ENCODE results near the gene SFXN1.
"Not testable (repeated sequence)": the region's sequence is repeated elsewhere in the genome, so short reads cannot be mapped to it uniquely, and the experiment has no call there.

Gene SFXN1, protein sequence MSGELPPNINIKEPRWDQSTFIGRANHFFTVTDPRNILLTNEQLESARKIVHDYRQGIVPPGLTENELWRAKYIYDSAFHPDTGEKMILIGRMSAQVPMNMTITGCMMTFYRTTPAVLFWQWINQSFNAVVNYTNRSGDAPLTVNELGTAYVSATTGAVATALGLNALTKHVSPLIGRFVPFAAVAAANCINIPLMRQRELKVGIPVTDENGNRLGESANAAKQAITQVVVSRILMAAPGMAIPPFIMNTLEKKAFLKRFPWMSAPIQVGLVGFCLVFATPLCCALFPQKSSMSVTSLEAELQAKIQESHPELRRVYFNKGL

DNA sequence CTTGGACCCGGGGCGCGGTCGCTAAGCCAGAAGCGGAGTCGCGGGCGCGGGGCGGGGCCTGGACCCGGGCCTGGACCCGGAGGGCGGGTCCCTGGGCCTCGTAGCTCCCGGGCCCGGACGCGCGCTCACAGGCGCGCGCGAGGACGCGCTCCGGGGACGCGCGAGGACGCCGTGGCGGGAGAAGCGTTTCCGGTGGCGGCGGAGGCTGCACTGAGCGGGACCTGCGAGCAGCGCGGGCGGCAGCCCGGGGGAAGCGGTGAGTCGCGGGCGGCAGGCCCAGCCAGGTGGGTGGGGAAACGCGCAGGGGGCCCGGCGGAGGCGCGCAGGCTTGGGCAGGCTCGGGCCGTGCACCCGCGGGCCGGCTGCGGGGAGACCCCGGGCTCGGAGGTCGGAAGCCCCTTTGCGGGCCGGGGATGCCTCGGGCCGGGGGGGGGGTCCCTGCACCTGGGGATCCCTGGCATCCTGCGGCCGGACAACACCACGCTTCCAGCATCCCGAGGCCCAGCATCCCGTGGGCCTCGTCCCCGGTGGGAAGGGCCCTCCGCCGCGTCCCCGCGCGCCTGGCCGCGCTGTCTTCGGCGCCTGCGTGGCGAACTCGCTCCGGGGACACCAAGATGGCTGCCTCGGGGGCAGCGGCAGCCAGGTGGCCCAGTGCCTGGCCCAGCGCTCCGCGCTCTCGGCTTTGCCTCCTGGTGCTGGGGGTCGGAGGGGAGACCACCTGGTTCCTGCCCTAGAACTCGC, at the start of gene SFXN1:
Gene SFXN1, plus strand, starts transcription at position 177 of the 741 bp plus-strand sequence. CDS start 13,544 bp downstream, outside the sequence.
- DNase-seq = peak; percentile 87

DNA sequence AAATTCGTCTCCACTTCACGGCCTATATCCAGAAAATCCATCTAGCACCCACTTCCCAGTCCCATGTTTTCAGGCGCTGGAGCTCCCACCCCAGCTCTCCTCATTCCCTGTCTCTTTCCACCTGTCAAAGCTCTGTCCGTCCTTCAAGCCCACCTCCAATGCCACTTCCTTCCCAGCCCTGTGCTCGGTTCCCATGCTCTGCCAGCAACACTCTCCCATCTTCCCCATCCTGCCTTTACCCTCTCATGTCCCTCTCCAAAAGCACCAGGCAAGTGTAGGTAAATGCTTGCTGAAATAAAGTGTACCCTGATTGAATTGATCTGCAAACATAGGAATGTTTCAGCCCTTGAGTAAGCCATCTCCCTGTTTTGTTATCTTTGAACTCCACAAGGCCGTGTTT, 43.6 kb upstream of the SFXN1 start:
- no peak for DNase-seq

DNA sequence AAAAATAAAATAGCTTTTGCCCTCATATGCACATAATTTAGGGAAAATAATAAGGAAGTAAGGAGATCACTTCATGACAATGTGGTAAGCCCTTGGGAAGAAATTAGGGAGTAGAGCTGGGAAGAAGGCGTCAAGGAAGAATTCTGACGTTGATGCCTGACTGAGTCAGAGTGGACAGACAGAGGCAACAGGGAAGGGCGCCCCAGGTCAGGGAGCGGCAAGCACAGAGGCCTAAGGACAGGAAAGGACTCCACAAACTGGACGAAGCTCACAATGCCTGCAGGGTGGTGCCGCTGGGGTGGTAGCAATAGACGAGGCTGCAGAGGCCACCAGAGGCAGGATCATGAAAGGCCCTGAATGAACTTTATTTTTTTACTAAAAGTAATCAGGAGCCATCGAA, 42.0 kb upstream of the SFXN1 start:
- no peak for DNase-seq

DNA sequence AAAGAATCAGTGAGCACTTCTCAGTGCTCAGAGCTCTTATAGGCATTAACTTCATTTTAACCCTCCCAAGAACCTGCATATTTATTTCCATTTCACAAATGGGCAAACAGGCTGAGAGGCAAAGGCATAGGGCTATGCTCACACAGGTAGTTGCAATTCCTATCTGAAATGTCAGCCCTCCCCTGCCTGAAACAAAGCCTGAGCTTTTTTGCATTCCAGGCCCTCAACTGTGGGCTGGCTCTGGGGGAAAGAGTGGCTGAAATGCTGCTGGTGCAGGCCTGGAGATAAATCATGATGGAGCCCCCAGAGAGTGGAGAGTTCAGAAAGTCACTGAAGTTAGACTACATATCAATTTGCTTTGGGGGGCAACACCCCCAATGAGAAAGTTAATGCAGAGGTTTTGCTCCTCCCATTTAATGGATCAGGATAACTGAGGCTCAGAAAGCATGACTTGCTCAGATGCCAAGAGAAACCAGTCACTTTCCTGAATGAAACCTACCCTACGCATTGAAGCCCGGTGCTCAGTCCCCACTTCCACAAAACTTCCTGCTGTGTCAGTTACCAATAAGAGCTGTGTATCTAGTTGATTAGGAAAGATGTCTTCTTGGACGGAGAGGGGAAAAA, 40.0 kb upstream of the SFXN1 start:
- DNase-seq = no peak

DNA sequence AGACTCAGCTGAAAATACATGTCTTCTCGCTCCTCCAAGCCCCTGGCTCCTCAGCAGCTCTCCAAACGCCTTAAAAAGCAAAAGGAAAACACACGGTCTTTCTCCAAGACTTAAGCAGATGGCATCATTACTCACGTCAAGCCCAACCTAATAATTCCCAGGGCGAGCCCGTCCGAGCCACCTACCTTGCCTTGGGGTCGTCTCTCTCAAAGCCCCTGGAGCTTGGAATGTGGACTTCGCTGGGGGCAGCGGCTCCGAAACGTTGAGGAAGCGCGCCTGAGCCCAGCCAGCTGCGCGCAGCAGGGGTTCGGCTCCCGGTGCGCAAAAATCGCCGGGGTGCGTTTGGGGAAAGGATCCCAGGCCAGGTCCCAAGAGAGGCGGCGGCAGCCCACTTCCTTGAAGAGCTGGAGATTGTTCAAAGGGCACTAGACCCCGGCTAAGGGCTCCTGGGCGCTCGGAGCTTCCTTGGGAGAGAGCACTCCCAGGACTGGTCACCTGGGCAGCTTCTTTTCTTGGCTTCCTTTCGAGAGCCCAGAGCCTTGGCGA, 34.8 kb upstream of the SFXN1 start:
- no peak for DNase-seq

DNA sequence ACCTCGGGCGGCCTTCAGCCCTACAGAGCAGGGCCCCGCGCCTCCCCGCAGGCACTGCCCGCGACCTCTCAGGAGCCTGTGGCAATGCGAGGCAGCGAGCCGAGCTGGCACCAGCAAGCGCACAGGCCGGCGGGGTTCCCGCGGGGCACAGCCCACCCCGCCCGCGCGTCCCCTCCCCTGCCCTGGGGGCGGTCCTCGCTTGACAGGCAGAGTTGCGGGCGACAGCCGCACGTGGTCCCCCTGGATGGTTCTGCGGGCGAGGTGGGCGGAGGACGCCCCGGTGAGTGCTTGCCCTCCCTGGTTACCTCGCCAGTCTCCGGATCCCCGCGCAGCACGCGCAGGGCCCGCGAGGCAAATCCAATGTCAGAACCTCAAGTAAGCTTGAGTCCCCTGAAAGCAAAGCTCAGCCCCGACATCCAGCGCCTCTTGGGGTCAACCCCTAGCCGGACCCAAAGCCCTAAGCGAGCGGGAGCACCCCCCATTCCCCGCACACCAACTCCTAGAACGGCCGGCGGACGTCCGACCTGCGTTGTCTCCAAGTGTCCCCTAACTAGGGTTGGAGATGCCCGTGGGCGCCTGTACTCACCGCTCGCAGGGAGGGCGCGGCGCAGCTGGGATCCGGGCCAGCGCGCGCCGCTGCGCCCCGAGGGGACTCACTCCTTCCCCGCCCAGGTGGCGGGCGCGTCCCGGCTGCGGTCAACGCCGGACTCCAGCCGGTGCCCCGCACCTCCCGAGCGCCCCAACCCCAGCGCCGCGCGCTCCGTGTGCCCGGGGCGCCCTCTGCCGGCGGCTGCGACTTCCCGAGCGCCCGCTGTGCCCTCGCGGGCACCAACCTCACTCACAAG, 34.1 kb upstream of the SFXN1 start, which contains the start of gene DRD1:
Gene DRD1, minus strand, starts transcription at position 123 of the 845 bp plus-strand sequence. CDS start 1,083 bp downstream, outside the sequence.
- no peak for DNase-seq

DNA sequence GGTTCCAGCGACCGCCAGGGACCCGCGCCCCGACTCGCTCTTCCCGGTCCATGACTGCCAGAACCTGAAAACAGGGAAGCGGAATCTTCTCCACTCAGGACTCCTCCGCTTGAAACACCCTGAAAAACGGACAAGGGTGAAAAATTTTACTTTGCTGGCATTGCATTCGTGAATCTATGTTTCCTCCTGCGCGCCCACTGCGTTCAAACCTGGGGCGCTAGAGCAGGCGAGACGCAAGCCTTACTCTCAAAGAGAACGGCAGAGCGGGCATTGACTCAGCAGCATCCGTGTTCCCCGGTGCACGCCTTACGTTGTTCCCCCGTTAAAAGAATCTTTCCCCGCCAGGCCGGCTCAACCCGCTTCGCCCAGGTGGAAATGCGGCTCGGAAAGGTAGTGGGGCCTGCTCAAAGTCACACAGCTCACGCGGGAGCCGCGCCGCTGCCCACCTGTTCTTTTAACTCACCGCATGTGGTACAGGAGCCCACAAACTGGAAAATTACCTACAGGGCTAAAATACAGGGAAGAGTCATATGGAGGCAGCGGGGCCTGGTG, 33.4 kb upstream of the SFXN1 start:
- no peak for DNase-seq

DNA sequence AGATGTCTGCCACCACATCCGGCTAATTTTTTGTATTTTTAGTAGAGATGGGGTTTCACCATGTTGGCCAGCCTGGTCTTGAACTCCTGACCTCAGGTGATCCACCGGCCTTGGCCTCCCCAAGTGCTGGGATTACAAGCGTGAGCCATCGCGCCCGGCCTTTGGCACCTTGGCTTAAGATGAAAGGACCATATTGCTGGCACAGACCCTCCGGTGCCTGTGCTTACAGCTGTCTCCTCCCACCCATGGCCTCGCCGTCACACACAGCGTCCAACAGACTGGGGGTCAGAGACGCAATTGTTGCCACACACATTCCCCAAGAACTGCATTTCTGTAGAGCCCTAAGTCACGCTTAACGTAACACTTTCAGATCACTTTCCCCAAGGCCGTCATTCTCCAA, 32.0 kb upstream of the SFXN1 start:
- not testable (repeated sequence) for DNase-seq

DNA sequence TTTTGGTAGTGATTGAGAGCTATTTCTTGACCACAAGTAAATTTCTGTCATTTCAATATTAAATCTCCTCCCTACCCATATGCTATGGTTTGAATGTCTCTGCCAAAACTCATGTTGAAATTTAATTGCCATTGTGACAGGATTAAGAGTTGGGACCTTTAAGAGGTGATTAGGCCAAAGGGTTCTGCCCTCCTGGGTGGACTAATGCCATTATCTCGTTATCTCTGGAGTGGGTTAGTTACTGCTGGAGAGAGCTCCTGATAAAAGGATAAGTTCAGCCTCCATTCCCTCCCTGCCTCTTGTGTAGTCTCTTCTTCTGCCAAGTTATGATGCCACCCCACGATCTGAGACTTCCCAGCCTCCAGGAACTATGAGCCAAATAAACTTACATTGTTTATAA, 30.8 kb upstream of the SFXN1 start:
- no peak for DNase-seq

DNA sequence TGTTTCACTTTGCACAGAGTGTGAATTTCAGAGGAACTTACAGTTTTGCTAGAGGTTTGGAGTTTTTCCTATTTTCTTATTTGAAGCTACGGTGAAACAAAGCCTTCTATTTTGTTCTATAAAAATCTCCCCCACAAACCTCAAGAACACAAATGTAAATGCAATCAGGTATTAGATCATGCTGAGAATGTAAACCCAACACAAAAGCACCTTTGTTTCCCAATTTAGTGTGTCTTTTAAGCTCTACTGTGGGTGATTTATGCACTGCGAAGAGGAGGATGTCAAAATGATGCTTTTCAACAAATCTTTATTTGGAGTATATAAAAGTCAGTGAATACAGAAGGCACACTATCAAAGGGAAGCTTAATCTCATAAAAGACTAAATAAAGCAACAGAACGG, 30.1 kb upstream of the SFXN1 start:
- no peak for DNase-seq

DNA sequence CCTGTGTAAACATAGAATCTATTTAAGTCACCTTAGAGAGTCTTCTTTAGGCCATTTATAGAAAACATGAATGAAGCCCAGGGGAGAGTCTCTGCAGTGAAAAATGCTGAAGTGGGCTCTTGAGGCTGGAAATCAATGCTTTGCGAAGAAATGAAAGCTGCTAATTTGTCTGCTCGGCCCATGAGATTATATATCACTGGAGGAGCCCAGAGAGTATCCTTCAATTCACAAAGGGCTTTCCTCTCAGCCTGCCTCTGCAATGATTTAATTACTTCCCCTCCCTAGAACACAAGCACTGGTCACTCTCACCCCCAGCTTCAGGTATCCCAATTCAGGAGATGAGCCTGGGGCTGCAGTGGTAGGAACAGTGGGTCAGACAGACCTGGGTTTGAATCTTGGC, 26.2 kb upstream of the SFXN1 start:
- no peak for DNase-seq

DNA sequence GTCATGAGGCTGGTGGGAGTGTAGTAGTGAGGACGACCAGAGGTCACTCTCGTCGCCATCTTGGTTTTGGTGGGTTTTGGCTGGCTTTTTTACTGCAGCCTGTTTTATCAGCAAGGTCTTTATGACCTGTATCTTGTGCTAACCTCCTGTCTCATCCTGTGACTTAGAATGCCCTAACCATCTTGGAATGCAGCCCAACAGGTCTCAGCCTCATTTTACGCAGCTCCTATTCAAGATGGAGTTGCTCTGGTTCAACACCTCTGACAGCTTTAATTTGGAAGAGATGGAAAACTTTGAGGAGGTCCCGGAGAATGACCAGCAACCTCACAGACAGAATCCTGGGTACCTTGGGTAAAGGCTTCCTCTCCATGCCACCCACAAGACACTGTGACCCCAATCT, 24.0 kb upstream of the SFXN1 start:
- not testable (repeated sequence) for DNase-seq

DNA sequence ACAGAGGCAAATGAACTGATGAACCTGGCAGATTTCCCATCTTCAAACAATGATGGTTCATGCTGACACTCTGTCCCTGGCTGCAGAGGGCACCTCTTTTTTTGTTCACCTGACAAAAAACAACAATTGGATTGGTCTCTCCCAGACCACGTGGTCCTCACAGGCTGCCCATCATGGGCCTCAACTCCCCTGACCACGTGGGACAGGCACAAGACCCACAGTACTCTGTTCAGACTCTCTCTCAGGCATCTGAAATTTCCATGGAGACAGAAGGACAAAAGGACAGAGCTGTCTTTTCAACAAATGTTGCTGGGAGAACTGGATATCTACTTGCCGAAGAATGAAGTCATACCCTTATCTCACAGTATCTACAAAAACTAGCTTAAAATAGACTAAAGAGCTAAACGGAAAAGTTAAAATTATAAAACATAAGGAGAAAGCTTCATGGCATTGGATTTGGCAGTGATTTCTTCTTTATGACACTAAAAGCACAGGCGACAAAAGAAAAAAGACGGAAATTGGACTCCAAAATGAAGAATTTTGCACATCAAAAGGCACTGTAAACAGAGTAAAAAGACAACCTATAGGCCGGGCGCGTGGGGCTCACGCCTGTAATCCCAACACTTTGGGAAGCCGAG, 22.1 kb upstream of the SFXN1 start:
- no peak for DNase-seq

DNA sequence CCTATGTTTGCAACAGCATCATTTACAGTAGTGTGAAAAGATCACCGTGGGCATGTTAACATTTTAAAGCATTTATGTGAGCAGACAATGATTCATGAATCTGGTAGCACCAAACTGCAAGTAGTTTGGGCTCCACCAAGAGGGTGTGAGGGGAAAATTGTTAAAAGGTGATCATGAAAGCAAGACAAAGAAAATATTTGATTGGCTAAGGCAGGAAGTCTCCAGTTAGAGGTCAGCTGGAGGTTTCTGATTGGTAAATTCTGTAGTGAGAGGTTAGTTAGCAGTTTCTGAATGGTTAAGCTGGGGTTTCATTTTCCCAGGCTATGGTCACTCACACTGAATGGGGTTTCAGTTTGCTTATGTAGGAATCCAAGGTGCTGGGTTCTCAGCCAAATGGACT, 20.9 kb upstream of the SFXN1 start:
- DNase-seq = no peak

DNA sequence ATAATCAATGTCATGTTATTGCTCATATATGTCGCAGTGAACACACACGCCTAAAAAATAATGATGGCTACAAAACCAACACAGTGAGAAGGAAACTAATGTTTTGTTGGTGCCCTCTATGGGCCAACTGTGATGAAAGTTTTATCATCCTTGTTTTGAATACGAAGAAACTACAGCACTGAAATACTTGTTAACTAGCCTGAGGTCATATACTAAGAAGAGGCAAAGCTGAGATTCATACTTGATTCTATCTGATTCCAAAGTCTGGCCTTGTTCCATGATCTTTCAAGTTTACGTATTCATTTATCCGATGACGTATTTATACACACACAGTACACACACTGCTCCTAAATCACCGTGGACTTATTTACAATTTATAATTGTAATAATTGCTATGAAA, 18.2 kb upstream of the SFXN1 start:
- no peak for DNase-seq

DNA sequence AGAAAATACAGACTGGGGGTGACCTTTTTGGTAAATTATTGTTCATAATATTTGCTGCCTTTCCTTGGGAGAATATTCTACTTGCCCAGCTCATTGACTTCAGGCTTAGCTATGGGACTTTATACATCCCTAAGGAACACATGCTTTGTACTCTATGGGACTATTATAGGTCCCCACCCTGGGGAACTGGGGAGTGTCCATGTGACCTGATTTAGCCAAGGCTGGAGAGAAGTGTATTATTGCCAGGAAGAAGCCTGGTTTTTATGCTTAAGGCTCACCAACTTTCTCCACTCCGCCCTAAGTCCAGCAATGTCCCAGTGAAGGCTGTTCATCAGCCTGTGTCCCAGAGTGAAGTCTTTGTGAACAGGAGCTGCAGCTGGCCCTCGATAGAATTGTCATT, 17.8 kb upstream of the SFXN1 start:
- DNase-seq = no peak

DNA sequence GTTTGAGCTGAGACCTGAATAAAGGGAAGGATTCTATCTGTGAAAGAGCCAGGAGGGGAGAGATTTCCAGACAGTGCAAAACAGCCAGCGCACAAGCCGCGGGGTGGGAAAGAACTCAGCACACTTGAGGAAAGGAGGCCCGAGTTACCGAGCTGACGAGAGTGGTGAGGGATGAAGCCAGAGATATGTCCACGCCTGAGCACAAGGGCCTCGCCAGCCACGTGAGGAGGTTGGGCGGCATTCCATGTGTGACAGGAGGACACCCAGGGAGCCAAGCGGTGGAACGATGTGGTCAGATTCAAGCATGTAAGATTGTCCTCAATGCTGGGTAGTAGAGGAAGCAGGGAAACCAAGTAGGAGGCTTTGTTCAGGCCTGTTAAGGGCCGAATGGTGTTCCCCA, 17.0 kb upstream of the SFXN1 start:
- DNase-seq = no peak

DNA sequence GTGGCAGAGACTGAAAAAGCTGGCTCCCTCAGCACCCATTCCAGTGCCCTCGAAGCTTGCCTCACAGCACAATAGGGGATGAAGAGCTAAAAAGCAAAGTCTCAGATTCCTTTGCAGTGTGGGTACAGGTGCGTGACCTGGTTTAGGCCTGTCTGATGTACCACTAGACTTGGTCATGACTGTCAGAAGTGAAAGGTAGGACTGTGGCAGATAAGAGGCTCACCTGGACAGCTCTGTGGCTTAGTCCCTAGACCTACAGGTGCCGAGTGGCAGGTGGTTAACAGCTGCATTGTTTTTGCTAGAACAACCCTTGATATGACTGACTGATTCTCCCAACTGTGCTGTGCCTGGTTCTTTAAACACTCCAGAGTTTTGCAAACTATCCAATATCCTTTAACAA, 14.7 kb upstream of the SFXN1 start:
- DNase-seq = no peak

DNA sequence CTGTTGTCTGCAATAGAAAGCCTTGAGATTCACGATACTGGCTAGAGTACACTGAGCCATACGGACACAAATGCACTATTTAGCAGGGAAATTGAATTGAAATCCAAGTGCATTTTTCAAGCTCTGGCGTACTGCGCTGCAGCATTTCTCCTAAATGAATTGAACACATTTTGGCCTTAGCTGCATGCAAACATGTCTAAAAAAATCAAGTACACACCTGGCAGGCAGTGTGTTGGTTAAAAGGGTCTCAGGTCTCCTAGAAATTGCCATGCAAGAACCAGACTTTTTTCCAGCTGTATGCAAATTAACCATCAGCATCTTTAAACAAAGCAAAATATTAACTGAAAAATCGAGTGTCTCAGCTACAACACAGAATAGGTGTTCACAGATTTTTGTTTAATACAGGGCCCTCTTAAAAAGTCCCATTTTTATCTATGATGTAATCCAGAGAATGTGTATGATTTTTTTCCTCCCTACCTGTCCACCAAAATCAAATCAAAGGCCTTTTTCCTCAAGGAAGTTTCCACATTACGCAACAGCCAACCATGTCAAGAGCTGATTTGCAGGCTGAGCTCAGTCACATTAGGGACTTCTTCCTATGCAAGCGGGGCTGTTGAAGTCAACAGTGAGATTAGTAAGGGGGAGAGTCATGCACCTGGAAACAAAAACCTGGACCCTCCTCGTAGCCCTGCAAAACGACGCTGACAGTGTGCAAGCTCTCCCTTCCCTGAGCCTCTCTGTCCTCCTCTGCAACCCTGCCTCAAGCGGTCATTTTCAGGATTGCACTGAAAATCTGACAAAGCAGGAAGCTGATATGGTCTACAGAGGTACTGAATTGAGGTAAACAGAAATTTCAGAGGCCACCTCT, 14.1 kb upstream of the SFXN1 start:
- no peak for DNase-seq

DNA sequence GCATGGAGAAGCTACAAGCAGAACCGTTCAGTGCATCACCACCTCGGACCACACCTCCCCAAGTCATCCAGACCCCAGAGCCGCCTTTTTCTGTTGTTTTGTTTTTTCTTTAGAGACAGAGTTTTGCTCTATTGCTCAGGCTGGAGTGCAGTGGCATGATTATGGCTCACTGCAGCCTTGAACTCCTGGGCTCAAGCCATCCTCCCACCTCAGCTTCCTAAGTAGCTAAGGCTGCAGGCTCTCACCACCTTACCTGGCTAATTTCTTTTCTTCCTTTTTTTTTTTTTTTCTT, 13.5 kb upstream of the SFXN1 start:
- DNase-seq = no peak

DNA sequence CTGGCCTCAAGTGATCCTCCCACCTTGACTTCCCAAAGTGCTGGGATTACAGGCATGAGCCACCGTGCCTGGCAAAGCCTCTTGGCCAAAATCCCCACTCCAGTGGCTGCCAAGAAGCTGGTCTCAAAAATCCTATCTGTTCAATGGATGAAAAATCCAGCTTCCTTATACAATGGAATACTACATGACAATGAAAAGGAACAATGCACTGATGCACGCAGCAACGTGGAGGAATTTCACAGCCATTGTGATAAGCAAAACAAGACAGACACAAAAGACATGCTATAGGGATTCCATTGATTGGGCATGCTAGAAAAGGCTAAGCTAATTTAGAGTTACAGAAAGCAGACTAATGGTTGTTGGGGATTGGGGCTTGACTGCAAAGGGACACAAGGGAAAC, 13.1 kb upstream of the SFXN1 start:
- no peak for DNase-seq
